Pancreas (tissue), 10 donors: ENCODE data around the gene RUFY3. TPM values are rescaled to one million over a fixed set of nuclear protein-coding genes. Genes with fewer than 3 reads are reported as not detected.

ENCODE experiments used
- ATAC-seq, 4 donors: fragments of 200-7000 bp; cut with Tn5 transposase; one replicate each; pipeline versions ENCODE4 v1.8.0 to v1.9.1; 2020; ENCODE audit warnings: mild to moderate bottlenecking in 4 of 4, moderate library complexity in 4 of 4
- DNase-seq, 6 donors: peaks; one replicate each; pipeline ENCODE4 v3.0.0-alpha.2; 2020
- FAIRE-seq: peaks from 2 replicates; lab custom pipeline; 2012; peaks lifted over from hg19 to GRCh38; lab: Jason Lieb, UNC
- H3K27ac ChIP-seq, 4 donors: fragments of 200-600 bp; sonication (generic); 1 replicate in 3 of 4; 2 replicates in 1 of 4; pipeline versions ENCODE4 v1.5.0 to v1.8.0; 2020
- H3K27me3 ChIP-seq, 4 donors: fragments of 200-600 bp; one replicate each; pipeline ENCODE4 v1.8.0; 2021
- H3K36me3 ChIP-seq, 3 donors: fragments of 200-600 bp; sonication (generic) in 1 of 3; one replicate each; pipeline versions ENCODE4 v1.5.0 to v1.8.0; 2020 to 2021
- H3K4me1 ChIP-seq, 3 donors: fragments of 200-600 bp; one replicate each; pipeline ENCODE4 v1.8.0; 2021
- H3K4me3 ChIP-seq, 4 donors: fragments of 200-600 bp; sonication (generic) in 2 of 4; one replicate each; pipeline versions ENCODE4 v1.5.0 to v1.8.0; 2020 to 2021
- H3K9me3 ChIP-seq, 4 donors: fragments of 200-600 bp; one replicate each; pipeline ENCODE4 v1.8.0; 2021
- WGBS, 2 donors: extraction: QIAGEN DNeasy Blood & Tissue Kit; methylation state at CpG; one replicate each; pipeline ENCODE4 v1.1.7; 2013; 5-methylcytosine and 5-hydroxymethylcytosine counted together
- intact Hi-C, 3 donors: fragments of 100-400 bp; cut with DNase I; formaldehyde crosslinking; loops; one replicate each; pipeline versions ENCODE4 v1.11.1 to v1.14.2; 2022
- polyA plus RNA-seq, 2 donors: library from polyadenylated mRNA; stranded (reverse); fragments of 200-250 nt; gene quantifications; one replicate each; pipeline ENCODE4 v1.2.3, GENCODE V29; 2013
- total RNA-seq, 6 donors: library from RNA; stranded (reverse); fragmentation: NEBNext Ultra II Directional in 4 of 6; extraction: Animal tissue kit (Norgen Biotek cat#: 25700) in 4 of 6; gene quantifications; one replicate each; pipeline versions ENCODE4 v1.2.1 to v1.2.4, GENCODE V29; 2021 to 2023
- TF ChIP-seq, protein P1 (sequence below), 4 donors: fragments of 200-600 bp; sonication (generic) in 3 of 4; IDR thresholded peaks; one replicate each; pipeline versions ENCODE4 v1.5.0 to v1.8.0; 2021; ENCODE audit warnings: antibody characterized with exemption in 4 of 4
- donor health status: healthy with polysubstance abuse.
- donor health status: DM: no; HTN: no; CAD: no; lungs with moderate emphysema.
- donor health status: DM: no; HTN: no; CAD: no.
- donor health status: control.
- donor health status: control.
- donor health status: Bipolar disorder and iron deficiency.
- donor health status: DM: yes; HTN: yes; CAD: no.
- donor health status: DM: no; HTN: no; CAD: no.
- donor health status: DM: no; HTN: no; CAD: no.
- donor health status: DM: yes; HTN: yes; CAD: no.

Gene RUFY3
- total and polyA plus RNA-seq, 8 donors: 18.3 to 42.1 (median 22.0) TPM

DNA sequence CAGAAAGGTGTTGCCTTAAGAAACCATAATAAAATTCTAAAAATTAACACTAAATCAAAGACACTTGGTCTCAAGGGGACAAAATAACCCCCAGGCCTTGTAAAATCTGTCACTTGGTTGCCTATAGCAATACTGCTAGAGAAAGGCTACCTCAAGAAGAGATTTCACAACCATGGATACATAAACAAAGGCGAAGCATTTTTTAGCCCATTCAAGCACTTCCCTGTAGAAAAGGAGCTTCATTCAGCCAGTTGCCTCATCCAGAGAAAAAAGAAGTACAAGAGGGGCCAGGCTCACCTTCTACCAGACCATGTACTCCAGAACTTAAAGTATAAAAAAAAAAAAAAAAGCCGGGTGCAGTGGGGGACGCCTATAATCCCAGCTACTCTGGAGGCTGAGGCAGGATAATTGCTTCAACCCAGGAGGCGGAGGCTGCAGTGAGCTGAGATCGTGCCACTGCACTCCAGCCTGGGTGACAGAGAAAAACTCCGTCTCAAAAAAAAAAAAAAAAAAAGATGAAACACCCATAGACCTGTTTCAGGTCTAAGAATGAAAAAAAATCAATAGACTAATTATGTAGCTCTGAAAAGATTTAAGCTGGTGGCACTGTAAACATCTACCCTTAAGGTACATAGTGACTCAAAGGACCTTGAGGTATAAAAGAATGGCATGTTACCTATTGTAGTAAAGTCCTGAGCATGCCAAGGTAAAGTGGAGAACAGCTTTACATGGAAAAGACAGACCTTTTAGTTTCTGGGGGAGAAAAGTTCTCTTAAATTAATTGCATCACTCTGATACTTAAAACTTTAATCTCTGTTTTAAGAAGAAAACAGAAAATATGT lies 18.0 kb downstream of the RUFY3 start:
- FAIRE-seq (no peak), ATAC-seq (peak in 3 of 4 donors; percentile 53 to 71 (median 63)), DNase-seq (no peak)
- Histone ChIP-seq H3K36me3 (no peaks in the 10 kb centered on the region), H3K9me3 (no peaks in the 10 kb centered on the region), H3K4me1 (peaks cover 0 to 21% (median 7%) of the 10 kb centered on the region in 3 donors), H3K27me3 (no peaks in the 10 kb centered on the region), H3K4me3 (no peak overlapping the region), H3K27ac (no peak overlapping the region)
- WGBS, 2 donors: 83 to 85% methylated on average over 4 to 6 of the region's 6 CpGs
- TF ChIP-seq, protein P1, sequence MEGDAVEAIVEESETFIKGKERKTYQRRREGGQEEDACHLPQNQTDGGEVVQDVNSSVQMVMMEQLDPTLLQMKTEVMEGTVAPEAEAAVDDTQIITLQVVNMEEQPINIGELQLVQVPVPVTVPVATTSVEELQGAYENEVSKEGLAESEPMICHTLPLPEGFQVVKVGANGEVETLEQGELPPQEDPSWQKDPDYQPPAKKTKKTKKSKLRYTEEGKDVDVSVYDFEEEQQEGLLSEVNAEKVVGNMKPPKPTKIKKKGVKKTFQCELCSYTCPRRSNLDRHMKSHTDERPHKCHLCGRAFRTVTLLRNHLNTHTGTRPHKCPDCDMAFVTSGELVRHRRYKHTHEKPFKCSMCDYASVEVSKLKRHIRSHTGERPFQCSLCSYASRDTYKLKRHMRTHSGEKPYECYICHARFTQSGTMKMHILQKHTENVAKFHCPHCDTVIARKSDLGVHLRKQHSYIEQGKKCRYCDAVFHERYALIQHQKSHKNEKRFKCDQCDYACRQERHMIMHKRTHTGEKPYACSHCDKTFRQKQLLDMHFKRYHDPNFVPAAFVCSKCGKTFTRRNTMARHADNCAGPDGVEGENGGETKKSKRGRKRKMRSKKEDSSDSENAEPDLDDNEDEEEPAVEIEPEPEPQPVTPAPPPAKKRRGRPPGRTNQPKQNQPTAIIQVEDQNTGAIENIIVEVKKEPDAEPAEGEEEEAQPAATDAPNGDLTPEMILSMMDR (IDR thresholded peaks at IDR 0.05): no peak
- intact Hi-C loops: no loop called here

DNA sequence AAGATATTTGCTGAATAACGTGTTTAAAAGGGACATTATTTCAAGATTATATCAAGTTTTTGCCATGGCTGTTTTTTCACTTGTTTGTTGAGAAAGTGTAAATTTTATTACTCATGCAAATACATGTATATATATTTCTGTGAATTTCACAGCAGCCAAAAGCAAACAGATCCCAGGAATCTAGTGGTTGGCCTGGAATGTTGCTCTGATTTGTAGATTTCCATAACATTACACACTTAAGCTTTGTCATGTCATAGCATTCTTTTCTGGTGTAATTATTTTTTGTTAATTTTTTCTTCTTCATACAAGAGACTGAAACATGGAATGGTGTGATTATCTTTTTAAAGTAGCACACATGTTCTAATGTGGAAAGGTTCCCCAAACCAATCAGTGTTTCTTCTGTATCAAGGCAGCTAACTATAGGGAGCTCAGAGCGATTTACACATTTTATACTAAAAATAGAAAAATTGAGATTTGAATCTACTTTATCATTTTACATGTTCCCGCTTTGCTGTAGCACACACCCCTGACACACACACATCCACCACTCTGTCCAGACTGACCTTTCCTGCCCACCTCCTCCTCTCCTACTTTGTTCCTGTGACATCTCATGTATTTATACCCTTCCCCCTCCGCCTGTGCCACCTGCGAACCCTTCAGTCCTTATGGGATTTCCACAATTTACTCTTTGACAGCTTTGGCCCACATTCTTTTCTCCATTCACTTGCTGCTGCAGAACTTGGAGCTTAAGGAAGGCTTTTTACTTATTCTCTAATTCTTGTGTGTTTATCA lies 20.3 kb downstream of the RUFY3 start:
- intact Hi-C loops: no loop called here
- no peak for ATAC-seq
- TF ChIP-seq, protein P1 (IDR thresholded peaks at IDR 0.05): no peak
- no peak for FAIRE-seq
- DNase-seq: no peak
- no peak overlapping the region for H3K4me3 ChIP-seq
- no peaks in the 10 kb centered on the region for H3K36me3 ChIP-seq
- H3K4me1 ChIP-seq: peaks cover 0 to 7% (median 4%) of the 10 kb centered on the region in 3 donors
- H3K9me3 ChIP-seq: no peaks in the 10 kb centered on the region
- 77 to 82% methylated on average over 5 of the region's 5 CpGs for WGBS, 2 donors
- H3K27me3 ChIP-seq: no peaks in the 10 kb centered on the region
- H3K27ac ChIP-seq: no peak overlapping the region

DNA sequence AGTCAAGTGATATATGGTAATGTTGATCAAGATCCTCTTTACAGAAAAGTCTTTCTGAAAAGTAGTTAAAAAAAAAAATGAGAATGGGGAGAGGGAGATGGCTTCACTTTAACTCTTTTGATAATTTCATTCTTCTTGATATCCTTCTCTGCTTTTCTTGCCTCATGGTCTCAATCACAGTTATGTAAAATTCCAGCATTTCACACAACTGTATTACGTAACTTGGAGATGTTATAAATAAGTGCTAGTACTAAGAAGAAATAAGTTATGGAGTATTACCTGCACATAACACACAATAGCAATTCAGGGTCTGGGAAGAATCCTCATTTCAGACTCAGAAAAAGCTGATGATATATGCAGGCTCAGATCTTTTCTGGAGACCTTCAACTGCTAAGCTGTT lies 22.0 kb downstream of the RUFY3 start:
- Histone ChIP-seq H3K4me3 (no peak overlapping the region), H3K36me3 (no peaks in the 10 kb centered on the region), H3K27ac (no peak overlapping the region), H3K4me1 (peaks cover 0 to 7% (median 4%) of the 10 kb centered on the region in 3 donors), H3K9me3 (no peaks in the 10 kb centered on the region), H3K27me3 (no peaks in the 10 kb centered on the region)
- DNase-seq: no peak
- intact Hi-C loops: no loop called here
- FAIRE-seq: no peak
- WGBS, 2 donors: 90 to 95% methylated on average over 1 of the region's 1 CpG
- TF ChIP-seq, protein P1 (IDR thresholded peaks at IDR 0.05): no peak
- no peak for ATAC-seq

DNA sequence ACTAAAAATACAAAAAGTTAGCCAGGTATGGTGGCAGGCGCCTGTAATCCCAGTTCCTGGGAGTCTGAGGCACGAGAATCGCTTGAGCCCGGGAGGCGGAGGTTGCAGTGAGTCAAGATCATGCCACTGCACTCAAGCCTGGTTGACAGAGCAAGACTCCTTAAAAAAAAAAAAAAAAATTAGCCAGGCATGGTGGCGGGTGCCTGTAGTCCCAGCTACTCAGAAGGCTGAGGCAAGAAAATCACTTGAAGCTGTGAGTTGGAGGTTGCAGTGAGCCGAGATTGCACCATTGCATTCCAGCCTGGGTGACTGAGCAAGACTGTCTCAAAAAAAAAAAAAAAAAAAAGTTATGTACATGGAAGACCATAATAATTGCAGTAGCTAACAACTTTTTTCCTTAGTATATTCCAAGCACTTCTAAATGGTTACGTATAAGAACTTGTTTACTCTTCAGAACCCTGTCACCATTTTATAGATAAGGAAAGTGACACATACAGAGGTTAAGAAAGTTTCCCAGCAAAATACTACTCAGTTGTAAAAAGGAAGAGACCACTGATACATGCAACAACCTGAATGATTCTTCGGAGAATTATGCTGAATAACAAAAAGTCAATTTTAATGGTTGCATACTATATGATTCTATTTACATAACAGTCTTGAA lies 24.5 kb downstream of the RUFY3 start:
- FAIRE-seq (no peak), ATAC-seq (peak in 3 of 4 donors; percentile 29 to 65 (median 49)), DNase-seq (no peak)
- Histone ChIP-seq H3K27ac (no peak overlapping the region), H3K4me1 (no peaks in the 10 kb centered on the region), H3K36me3 (no peaks in the 10 kb centered on the region), H3K9me3 (no peaks in the 10 kb centered on the region), H3K4me3 (no peak overlapping the region), H3K27me3 (no peaks in the 10 kb centered on the region)
- intact Hi-C loops: no loop called here
- WGBS, 2 donors: 90 to 94% methylated on average over 9 of the region's 9 CpGs
- TF ChIP-seq, protein P1 (IDR thresholded peaks at IDR 0.05): no peak
